Activated T-cell treated with anti-CD3 and anti-CD28 coated beads for 24 hours (primary cell): ENCODE data around the gene ACKR4.
"Not testable (repeated sequence)": the region's sequence is repeated elsewhere in the genome, so short reads cannot be mapped to it uniquely, and the experiment has no call there.

Experiments used
- DNase-seq: peaks from one replicate; pipeline ENCODE4 v3.0.0-alpha.2; 2020; ENCODE audit warnings: low read depth

The ACKR4 gene

GRCh38 chr3:132594498-132594897 lies 2.6 kb upstream of the ACKR4 start:
- DNase-seq: no peak

- no peak for DNase-seq
Measured at GRCh38 chr3:132595014-132595413, 2.1 kb upstream of the ACKR4 start.

- DNase-seq: no peak
Measured at GRCh38 chr3:132596326-132596725, 744 bp upstream of the ACKR4 start.

GRCh38 chr3:132597660-132598059 lies 590 bp downstream of the ACKR4 start:
- DNase-seq: no peak

- DNase-seq: no peak
Measured at GRCh38 chr3:132598181-132598580, 1.1 kb downstream of the ACKR4 start.

GRCh38 chr3:132600614-132601013 lies 3.5 kb downstream of the ACKR4 start:
- DNase-seq: not testable (repeated sequence)

GRCh38 chr3:132605374-132605792 lies 8.3 kb downstream of the ACKR4 start:
- DNase-seq: no peak

- DNase-seq: no peak
Measured at GRCh38 chr3:132606085-132606484, 9.0 kb downstream of the ACKR4 start.

- not testable (repeated sequence) for DNase-seq
Measured at GRCh38 chr3:132606620-132607019, 9.6 kb downstream of the ACKR4 start.

GRCh38 chr3:132615301-132615700 lies 18.2 kb downstream of the ACKR4 start:
- not testable (repeated sequence) for DNase-seq

GRCh38 chr3:132615881-132616280 lies 18.8 kb downstream of the ACKR4 start:
- no peak for DNase-seq

- no peak for DNase-seq
Measured at GRCh38 chr3:132616780-132617179, 19.7 kb downstream of the ACKR4 start.

GRCh38 chr3:132622148-132622547 lies 25.1 kb downstream of the ACKR4 start:
- DNase-seq: no peak

- DNase-seq: no peak
Measured at GRCh38 chr3:132622761-132623160, 25.7 kb downstream of the ACKR4 start.

- DNase-seq: no peak
Measured at GRCh38 chr3:132623646-132624045, 26.6 kb downstream of the ACKR4 start.

GRCh38 chr3:132624790-132625189 lies 27.7 kb downstream of the ACKR4 start:
- DNase-seq: no peak

- no peak for DNase-seq
Measured at GRCh38 chr3:132625613-132626012, 28.5 kb downstream of the ACKR4 start.

- DNase-seq: no peak
Measured at GRCh38 chr3:132626955-132627354, 29.9 kb downstream of the ACKR4 start.

- no peak for DNase-seq
Measured at GRCh38 chr3:132628157-132628556, 31.1 kb downstream of the ACKR4 start.

GRCh38 chr3:132629928-132630327 lies 32.9 kb downstream of the ACKR4 start:
- DNase-seq: no peak

GRCh38 chr3:132630612-132631011 lies 33.5 kb downstream of the ACKR4 start:
- DNase-seq: no peak

GRCh38 chr3:132635052-132635451 lies 38.0 kb downstream of the ACKR4 start:
- DNase-seq: no peak

- DNase-seq: no peak
Measured at GRCh38 chr3:132637590-132637989, 40.5 kb downstream of the ACKR4 start.

GRCh38 chr3:132638706-132639105 lies 41.6 kb downstream of the ACKR4 start:
- no peak for DNase-seq

GRCh38 chr3:132641427-132641826 lies 44.4 kb downstream of the ACKR4 start:
- not testable (repeated sequence) for DNase-seq
